ENCODE measurements around the gene EDNRA.

EDNRA gene

DNA sequence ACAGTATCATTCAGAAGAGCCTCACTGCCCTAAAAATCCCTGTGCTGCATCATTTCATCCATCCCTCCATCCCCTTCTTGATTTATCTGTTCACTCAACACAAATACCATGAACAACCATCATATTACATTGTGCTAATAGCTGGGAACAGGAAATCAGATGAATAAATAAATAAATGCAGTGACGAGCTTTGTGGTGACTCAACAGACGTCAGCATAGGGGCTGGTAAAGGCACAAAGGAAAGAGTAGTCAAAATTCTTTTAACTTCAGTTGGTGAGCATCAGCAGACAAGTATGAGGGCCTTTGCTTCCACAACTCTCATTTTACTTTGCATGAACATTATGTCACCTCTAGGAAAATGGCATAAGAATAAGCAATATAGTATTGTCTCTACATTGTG, 65.5 kb downstream of the EDNRA start:
- no peak for DNase-seq

DNA sequence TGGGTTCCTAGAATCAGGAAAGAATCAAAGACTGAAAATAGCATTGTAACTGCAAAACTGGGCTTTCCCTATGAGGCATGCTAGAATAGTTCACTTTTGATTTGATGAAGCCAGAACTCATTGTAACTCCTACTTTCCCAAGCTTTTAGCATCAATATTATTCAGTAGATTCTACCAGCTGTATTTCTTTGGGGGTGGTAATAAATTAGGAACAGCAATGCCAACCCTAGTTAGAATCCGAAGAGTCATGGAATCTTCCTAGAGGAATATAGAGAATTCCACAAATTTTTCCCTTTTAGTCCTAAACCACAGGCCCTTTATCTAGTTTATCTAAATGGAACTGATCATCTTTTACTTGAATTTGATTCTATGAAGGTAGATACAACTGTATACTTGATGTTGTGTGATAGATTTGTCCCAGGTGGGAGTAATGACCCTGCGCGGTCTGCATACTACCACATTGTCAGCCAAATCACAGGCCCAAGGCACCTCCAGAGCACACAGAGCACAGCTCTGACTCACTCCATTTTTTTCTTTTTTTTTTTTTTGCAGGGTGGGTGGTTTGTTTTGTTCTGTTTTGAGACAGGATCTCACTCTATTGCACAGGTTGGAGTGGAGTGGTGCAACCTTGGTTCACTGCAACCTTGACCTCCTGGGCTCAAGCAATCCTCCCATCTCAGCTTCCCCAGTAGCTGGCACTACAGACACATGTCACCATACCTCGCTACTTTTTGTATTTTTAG, 66.6 kb downstream of the EDNRA start:
- DNase-seq: no peak

DNA sequence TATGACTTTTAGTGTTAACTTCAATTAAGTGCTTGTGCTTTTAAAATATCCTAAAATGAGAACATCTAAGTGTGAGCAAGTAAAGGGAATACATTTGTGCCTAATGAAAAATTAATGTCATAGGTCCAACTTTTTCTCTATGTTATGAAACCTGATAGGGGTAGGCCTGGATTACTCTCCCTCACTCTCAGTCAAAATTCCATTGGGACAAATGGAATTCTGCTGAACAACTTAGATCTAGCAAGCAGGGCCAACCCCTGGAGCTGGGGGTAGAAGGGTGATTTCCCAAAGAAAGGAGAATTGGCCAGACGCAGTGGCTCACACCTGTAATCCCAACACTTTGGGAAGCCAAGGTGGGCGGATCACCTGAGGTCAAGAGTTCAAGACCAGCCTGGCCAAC, 67.4 kb downstream of the EDNRA start:
- DNase-seq: no peak

DNA sequence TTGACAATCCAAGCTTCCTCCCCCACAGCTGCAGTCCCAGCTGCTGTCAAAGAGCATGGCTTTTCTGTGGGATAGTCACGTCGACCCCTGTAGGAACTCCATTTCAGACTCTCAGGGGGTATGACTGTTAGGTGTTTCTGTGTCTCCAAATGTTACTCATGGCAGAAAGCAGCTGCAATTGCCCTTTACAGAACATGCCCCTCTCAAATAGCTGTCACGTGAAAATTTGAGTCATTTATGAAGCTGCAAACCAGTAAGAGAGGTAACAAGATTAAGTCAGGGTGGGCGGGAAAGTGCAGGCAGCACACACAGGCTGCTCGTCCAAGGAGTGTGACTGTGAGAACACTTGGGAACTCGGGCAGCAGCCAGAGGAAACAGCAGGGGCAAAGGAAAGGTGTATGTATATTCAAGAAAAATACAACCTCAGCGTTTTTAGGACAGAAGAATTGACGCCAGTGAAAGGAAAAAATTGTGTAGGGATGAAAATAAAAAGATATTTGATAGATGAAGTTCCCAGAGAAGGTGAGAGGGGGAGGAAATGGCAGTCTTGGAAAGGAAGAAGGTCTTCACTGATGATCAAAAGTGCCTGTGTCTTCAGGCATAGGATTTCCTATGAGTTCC, 69.8 kb downstream of the EDNRA start:
- no peak for DNase-seq

DNA sequence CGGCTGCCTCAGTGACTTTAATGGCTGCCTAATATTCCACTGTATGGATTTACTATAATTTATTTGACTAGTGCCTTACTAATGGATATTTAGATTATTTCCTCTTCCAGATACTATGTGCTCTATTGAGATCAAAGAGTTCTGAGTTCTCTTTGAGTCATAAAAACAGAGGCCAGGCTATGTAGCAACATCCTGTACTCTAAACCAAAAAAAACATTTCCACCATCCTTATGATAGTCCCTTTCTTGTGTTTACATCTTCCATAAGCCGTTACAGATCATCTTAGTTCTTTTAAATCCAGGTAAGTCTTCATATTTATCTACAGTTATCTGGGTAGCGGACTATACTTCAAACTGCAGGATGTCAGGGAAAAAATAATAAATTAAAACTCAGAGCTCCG, 79.7 kb downstream of the EDNRA start:
- DNase-seq: no peak

DNA sequence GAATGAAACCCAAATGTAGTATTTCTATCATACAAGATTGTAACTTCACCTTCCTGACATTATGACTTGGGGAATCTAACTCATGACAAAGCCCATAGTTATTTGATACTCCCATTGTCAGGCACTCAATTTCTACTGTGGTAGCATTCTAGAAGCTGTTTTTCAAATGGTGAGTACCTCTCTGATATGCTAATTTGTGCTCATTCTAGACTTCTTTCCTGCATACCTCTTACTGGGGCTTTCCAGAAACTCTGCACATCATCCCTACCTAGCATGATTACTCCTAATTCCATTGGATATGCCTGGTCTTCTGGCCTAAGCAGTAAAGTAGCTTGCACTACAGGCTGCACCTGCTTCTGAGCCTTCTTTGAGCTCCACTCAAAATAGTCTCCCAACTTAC, 85.9 kb downstream of the EDNRA start:
- no peak for DNase-seq

DNA sequence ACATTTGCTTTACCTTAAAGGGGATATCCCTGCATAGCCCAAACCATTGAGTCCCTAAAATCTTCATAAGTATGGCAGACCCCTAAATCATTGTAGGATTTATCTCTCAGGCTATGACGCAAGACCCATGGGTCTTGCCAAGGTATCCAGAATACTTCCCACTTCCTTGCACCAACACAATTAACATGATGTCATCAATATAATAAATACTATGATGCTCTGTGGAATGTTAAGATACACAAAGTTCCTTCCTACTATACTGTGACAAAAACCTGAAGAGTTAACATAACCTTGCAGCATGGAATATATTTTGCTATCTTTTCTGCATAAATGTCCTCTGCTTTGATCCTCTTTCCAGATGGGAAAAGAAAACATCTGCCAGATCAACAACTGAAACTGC, 86.4 kb downstream of the EDNRA start:
- no peak for DNase-seq

DNA sequence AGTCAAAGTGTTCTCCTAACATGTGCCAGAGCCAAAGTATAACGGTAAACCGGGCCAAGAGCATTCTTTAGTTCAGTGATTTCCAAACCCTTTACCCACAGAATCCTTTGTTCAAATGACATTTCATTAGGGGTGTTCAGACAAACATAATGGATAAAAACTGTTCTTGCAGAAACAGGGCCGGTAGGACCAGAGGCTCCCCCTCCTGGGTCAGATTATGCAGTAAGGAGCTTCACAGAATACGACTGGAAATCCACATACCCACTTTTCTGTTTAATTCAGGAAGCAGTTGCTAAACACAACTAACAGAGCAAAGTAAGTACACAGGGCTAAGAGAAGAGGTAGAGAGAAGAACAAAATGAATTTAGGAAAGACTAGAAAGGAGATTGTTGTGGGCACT, 89.7 kb downstream of the EDNRA start:
- DNase-seq: no peak

DNA sequence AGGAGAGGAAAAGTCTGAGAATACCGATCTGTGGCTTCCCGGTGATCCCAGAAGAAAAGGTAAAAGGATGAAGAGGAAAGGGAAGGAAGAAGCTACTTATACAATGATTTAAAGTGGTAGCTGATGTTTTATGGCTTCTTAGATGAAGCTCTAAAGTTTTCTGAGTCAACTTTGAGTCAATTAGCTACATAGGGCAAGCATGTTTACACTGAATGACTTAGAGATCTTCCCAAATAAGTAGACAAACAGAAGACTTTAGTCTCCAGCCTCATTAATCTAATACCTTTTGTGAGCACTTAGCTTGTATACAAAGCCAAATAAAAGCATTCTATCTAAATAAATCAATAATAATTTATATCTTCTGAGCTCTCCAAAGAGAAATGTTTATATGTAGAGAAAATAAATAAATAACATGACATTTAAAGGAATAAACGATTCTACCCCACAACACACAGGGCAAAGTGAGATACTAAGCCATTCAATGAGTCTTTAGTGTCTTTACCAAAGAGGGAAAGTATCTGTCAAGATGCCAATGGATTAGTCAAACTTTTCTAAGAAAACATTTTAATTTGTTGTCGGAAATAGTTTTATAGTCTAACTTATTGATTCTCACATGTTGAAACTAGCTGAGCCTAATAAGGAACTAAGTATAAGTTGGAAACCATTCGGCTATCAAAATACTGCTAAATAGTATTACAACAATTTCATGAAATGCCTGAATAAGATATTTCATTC, 90.3 kb downstream of the EDNRA start:
- no peak for DNase-seq

DNA sequence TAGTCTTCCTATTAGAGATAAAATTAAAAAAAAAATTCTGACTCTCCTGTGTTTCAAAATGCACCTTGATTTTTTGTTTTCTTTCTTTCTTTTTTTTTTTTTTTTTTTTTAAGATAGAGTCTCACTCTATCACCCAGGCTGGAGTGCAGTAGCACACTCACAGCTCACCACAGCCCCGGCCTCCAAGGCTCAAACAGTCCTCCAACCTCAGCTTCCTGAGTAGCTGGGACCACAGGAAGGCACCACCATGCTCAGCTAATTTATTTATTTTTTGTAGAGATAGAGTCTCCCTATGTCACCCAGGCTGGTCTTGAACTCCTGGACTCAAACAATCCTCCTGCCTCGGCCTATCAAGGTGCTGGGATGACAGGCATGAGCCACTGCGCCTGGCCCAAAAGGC, 95.2 kb downstream of the EDNRA start:
- no peak for DNase-seq

DNA sequence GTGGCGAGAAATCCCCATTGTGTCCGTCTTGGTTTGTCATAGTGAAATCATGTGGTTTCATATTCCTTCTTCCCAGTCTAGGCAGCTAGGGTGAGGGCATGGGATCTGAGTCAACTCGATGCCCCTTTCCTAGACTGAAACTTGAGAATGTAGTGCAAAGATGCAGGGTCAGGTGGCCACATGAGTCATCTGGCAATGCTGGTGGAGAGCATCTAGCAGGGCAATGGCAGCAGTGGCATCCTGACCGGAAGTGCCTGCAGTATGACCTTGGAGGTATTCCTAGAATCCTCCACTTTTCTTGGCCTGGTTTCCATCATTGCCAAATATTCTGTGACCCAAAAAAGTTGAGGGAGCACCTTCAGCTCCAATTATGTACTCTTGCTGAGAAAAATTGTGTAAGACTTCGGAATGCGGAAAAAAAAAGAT, 97.2 kb downstream of the EDNRA start:
- no peak for DNase-seq

DNA sequence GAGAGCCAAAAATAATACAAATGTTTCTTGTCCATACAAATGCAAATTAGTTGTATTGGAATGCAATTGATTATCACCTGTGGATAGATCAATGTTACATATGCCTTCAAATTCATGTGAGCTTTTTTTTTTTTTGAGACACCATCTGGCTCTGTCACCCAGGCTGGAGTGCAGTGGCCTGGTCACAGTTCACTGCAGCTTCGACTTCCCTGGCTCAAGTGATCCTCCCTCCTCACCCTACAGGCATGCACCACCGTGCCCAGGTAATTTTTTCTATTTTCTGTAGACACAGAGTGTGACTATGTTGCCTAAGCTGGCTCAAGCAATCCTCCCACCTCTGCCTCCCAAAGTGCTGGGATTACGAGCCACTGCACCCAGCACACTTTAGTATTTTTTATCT, 97.7 kb downstream of the EDNRA start:
- DNase-seq: no peak

DNA sequence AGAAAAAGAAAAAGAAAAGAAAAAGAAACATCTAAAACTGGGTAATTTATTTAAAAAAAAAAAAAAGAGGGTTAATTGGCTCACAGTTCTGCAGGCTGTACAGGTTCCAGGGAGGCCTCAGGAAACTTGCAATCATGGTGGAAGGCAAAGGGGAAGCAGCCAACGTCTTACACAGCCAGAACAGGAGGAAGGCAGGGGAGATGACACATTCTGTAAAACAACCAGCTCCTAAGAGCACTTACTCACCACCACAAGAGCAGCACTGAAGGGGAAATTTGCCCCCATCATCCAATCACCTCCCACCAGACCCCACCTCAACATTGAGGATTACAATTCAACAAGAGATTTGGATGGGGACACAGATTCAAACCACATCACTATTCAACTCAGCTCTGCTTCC, 99.5 kb downstream of the EDNRA start:
- DNase-seq: no peak

DNA sequence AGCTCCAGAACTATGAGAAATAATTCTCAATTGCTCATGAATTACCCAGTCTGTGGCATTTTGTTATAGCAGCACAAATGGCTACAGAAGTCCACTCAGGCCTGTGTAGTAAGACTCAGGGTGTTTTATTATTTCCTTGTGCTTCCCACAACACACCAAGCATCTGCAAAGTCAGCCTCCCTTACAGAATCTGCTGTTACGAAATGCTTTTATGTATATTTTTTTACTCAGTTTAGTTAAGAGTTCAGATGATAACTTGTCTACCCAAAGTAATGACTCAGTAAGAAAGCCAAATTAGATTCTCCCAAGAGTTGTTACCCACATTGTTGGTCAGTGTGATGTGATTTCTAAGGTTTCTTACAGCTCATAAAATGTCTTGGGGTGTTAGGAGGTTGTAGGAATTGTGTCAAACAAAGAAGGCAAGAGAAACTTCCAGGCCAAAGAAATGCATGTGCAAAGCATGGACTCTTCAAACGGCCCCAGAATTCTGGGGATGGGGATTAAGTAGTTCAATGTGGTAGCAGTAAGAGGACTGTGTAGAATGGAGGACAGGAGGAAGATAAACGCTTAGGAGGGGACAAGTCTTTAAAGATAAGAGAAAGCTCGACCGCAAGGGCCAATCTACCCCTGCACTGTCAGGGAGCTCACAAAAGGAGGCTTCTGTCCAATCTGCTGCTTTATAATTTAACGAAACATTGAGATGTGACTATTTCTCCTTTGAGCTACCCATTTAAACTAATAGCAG, 100.9 kb downstream of the EDNRA start:
- no peak for DNase-seq

DNA sequence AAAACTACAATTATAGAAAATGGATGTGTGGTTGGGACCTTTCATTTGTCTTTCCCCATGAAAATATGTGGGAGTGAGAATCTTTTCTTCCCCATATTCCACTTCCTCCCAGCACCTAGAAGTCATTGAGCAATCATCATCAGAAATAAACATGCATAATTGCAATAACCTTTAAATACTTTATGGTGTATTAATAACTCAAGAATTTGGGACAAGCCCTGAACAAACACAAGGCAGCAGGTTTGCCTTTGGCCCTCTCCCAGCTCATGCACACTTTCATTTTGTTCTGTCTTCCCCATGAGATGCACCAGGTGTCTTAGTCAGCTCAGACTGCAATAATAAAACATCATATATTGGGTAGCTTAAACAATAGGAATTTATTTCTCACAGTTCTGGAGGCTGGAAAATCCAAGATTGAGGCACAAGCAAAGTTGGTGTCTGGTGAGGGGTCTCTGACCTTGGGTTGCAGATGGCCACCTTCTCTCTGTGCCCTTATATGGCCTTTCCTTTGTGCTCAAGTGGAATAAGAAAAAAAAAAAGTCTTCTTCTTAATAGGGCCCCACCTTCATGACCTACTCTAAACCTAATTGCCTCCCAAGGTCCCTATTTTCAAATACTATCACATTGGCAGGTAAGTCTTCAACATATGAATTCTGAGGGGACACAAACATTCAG, 101.6 kb downstream of the EDNRA start:
- DNase-seq: no peak

DNA sequence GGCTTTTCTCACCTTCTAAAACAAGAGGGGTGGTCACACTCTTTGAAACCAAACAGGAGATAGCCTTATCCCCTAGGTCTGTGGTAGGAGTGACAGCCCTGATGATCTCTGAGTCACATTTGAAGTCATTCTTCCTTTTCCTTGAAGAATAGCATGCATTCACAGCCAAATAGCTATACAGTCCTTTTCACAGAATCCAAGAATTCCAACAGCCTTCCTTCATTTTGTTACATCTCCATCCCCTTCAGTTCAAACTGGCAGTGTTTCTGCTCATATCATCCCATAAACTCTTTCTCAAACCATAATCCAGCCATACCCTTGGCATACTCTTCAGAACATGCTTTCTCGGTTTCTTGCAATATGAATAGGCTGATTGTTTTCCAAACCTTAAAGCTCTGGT, 103.0 kb downstream of the EDNRA start:
- no peak for DNase-seq

DNA sequence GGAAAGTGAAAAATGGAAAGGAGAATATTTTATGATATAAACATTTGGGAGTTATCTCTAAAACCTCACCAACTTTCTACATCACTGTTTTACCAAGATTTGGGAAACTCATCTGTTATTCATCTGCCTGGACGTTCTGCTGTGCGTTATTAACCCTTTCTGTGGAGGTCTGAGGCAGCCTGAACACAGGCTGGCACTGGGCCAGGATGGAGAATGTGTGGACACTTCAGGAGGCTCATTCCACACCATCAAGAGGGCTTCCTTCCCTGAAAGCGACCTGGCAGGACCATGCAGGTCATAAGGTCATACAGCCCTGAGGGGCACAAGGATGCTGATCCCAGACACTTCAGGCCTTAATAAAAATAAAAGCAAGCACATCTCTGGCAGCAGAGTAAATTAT, 105.1 kb downstream of the EDNRA start:
- DNase-seq: no peak

DNA sequence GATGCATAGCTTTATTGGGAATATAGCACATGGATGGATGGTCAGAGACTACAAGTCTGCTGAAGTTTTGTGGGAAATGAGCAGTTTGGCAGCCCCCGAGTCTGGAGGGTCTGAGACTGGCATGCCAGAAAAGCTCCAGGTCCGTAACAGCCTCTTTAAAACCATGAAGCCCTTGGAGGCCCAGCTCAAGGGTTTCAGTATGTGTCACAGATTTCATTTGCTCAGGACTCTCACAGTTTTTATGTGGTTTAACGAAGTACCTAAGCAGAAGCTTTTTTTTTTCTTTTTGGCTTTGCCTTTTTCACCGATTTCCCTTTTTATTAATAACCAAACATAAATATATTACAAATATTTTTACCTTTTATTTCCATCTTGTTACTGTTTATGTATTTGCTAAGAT, 105.7 kb downstream of the EDNRA start:
- DNase-seq: no peak

DNA sequence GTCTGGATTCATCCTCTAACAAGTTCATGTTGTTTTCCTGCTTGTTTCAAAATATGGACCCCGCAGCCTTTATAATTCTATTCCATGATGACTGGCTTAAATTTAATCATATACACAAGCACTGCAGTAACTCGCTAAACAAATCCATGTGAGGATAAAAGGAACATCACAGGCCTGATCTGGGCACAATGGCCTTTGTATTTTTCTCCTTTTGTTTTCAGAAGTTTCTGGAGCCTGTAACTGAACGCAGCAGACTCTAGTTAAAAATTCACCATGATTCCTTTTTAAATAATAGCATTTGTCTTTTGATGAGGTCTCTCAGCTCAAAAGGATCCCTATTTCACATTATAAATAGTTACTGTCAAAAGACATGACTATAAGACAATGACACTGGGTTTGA, 106.1 kb downstream of the EDNRA start:
- DNase-seq: no peak

DNA sequence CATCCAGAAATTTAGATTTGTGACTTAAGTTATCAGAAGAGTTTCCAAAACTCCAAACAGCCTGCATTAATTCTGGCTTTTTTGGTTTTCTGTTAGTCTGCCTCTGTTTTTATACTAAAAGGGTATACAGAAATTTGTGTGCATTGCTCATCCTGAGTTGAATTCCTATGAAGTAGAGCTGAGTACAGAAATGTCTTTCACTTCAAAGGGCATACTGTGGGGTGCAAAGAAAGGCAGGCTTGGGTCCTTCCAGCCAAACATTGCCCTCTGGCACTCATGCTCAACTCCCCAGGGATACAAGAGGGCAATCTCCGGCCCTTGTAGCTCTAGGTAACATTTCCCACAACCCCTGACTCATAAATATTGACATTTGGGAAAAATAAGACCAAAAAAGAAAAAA, 108.7 kb downstream of the EDNRA start:
- no peak for DNase-seq

DNA sequence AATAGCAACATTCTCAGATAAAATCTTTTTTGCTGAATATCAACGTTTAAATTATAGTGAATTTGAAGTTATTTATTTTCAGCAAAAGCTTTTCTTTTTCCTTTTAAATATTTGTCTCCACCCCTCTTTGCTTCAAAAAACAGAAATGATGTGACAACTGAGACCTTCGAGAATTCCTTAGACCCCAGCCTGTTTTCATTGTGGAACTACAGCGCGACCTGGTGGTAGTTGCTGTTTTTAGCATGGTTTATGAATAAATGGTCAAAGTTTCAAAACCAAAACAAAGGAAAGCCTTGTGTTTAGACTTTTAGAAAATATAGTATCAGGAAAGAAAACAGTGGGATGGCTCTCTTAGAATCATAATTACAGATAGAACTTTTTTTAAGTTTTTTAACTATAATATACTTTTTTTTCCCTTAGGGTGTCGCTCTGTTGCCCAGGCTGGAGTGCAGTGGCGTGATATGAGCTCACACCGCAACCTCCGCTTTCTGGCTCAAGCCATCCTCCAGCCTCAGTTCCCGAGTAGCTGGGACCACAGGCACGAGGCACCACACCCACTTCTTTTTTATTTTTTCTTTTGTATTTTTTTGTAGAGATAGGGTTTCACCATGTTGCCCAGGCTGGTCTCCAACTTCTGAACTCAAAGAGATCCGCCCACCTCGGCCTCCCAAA, 109.5 kb downstream of the EDNRA start:
- no peak for DNase-seq

DNA sequence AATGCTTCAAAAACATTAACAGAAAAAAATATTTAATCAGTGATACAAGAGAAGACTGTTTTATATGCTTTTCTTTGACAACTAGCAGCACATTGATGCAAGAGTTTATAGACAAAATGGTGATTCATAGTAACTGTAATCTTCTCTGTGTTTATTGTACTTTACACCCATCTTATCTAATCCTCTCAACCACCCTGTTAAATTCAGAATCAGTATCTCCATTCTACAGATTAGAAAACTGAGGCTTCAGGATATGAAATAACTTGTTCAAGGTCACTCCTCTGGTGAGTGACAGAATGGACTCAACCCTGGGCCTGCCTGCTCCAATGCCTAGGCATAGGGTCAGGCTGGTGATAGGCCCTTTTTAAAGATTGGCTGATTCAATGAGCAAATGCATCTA, 110.2 kb downstream of the EDNRA start:
- DNase-seq: no peak
